A549 (cell line): ENCODE results near the gene CCDC136. TPM values are rescaled to one million over a fixed set of nuclear protein-coding genes. Genes with fewer than 3 reads are reported as not detected.

ENCODE experiments used
- ATAC-seq, 2 experiments: fragments of 200-7000 bp in 1 of 2; fragments of >200 bp in 1 of 2; cut with Nextera tagmentation in 1 of 2; cut with Tn5 transposase in 1 of 2; 3 replicates each; pipeline versions ENCODE4 v1.8.0 to v1.9.1; 2018 to 2020; ENCODE audit warnings: mild to moderate bottlenecking in 1 of 2, moderate library complexity in 1 of 2
- CTCF ChIA-PET: fragments of 300-600 bp; sonication (Branson Sonifier 250); formaldehyde crosslinking; extraction: SDS; loops from one replicate; lab custom pipeline; 2021; ENCODE audit warnings: antibody characterized with exemption, inconsistent platforms; lab: Yijun Ruan, JAX
- POLR2A ChIA-PET: fragments of 350-600 bp; formaldehyde crosslinking; extraction: SDS; loops from one replicate; lab custom pipeline; 2021; ENCODE audit warnings: antibody characterized with exemption, inconsistent platforms; lab: Yijun Ruan, JAX
- DNase-seq, 2 experiments: peaks; one replicate each; pipeline versions ENCODE4 v3.0.0 to v3.0.0-alpha.2; 2011 to 2016; ENCODE audit warnings: low read depth in 1 of 2, low spot score in 1 of 2
- FAIRE-seq: peaks from 2 replicates; lab custom pipeline; 2011; peaks lifted over from hg19 to GRCh38; lab: Jason Lieb, UNC
- H3K27ac ChIP-seq, 2 experiments: fragments of >200 bp; sonication (Bioruptor Twin); formaldehyde crosslinking; 3 replicates each; pipeline ENCODE4 v1.5.1; 2016 to 2017
- H3K4me1 ChIP-seq: fragments of >200 bp; sonication (Bioruptor Twin); formaldehyde crosslinking; 3 replicates; pipeline ENCODE4 v1.6.1; 2016
- H3K4me2 ChIP-seq: fragments of >200 bp; sonication (Bioruptor Twin); formaldehyde crosslinking; 3 replicates; pipeline ENCODE4 v1.6.1; 2016
- H3K4me3 ChIP-seq: fragments of >200 bp; sonication (Bioruptor Twin); formaldehyde crosslinking; 3 replicates; pipeline ENCODE4 v1.5.1; 2016
- H3K9me3 ChIP-seq: fragments of >200 bp; sonication (Bioruptor Twin); formaldehyde crosslinking; 3 replicates; pipeline ENCODE4 v1.6.1; 2016
- CBX2 ChIP-seq: fragments of 200-600 bp; sonication (generic); IDR thresholded peaks from 2 replicates; pipeline ENCODE4 v1.6.1; 2016; ENCODE audit warnings: low read depth, mild to moderate bottlenecking, borderline replicate concordance
- CEBPB ChIP-seq, 2 experiments: fragments of >200 bp in 1 of 2; sonication (Bioruptor Twin) in 1 of 2; formaldehyde crosslinking in 1 of 2; IDR thresholded peaks; 2 replicates each; pipeline ENCODE4 v1.6.1; 2012 to 2016
- CHD2 ChIP-seq: fragments of 150-350 bp; IDR thresholded peaks from 2 replicates; pipeline ENCODE4 v1.6.1; 2014; ENCODE audit warnings: low read length; ENCODE audit not compliant: partially characterized antibody
- ELK1 ChIP-seq: fragments of 150-350 bp; IDR thresholded peaks from 2 replicates; pipeline ENCODE4 v1.6.1; 2014; ENCODE audit warnings: low read depth, mild to moderate bottlenecking, low read length
- EP300 ChIP-seq, 2 experiments: fragments of >200 bp; sonication (Bioruptor Twin); formaldehyde crosslinking; IDR thresholded peaks; 2 replicates in 1 of 2; 3 replicates in 1 of 2; pipeline ENCODE4 v1.6.1; 2016 to 2017
- FOXS1 ChIP-seq: fragments of 250-450 bp; sonication (Bioruptor Pico); IDR thresholded peaks from 2 replicates; pipeline ENCODE4 v1.5.0; 2020; ENCODE audit warnings: mild to moderate bottlenecking, moderate library complexity
- HMGXB4 ChIP-seq: fragments of 250-450 bp; sonication (Bioruptor Pico); IDR thresholded peaks from 2 replicates; pipeline ENCODE4 v1.5.0; 2021; ENCODE audit warnings: mild to moderate bottlenecking, moderate library complexity, borderline replicate concordance
- JUN ChIP-seq, 2 experiments: fragments of >200 bp; sonication (Bioruptor Twin); formaldehyde crosslinking; IDR thresholded peaks; 2 replicates in 1 of 2; 3 replicates in 1 of 2; pipeline ENCODE4 v1.6.1; 2016 to 2017
- MYC ChIP-seq: IDR thresholded peaks from 2 replicates; pipeline ENCODE4 v1.6.1; 2012; ENCODE audit warnings: mild to moderate bottlenecking, inconsistent platforms, low read length, improper control_type of control experiment, borderline replicate concordance
- NR3C1 ChIP-seq: fragments of >200 bp; sonication (Bioruptor Twin); formaldehyde crosslinking; IDR thresholded peaks from 3 replicates; pipeline ENCODE4 v1.6.1; 2017
- PHF8 ChIP-seq: fragments of 200-600 bp; sonication (generic); IDR thresholded peaks from 2 replicates; pipeline ENCODE4 v1.6.1; 2016; ENCODE audit warnings: low read depth, mild to moderate bottlenecking, antibody characterized with exemption, moderate library complexity, borderline replicate concordance
- RAD21 ChIP-seq, 2 experiments: fragments of >200 bp in 1 of 2; sonication (Bioruptor Twin) in 1 of 2; formaldehyde crosslinking in 1 of 2; IDR thresholded peaks in 1 of 2; conservative IDR thresholded peaks in 1 of 2; 2 replicates in 1 of 2; 3 replicates in 1 of 2; pipeline ENCODE4 v1.6.1; 2012 to 2018; ENCODE audit warnings: inconsistent platforms in 1 of 2
- TP53 ChIP-seq: fragments of 250-450 bp; sonication (Bioruptor Pico); IDR thresholded peaks from 2 replicates; pipeline ENCODE4 v1.5.0; 2021; ENCODE audit warnings: mild to moderate bottlenecking, moderate library complexity
- ZC3H11A ChIP-seq: fragments of 450-650 bp; IDR thresholded peaks from 2 replicates; pipeline ENCODE4 v1.6.1; 2014; ENCODE audit warnings: antibody characterized with exemption, mild to moderate bottlenecking
- WGBS: methylation state at CpG from one replicate; pipeline ENCODE4 v1.1.6; 2017; ENCODE audit errors: missing lambda C conversion rate; 5-methylcytosine and 5-hydroxymethylcytosine counted together
- polyA minus RNA-seq: library from RNA; depleted of rRNA, polyadenylated mRNA; stranded (reverse); fragments of >200 nt; gene quantifications from 2 replicates; pipeline ENCODE4 v1.2.3, GENCODE V29; 2011; rRNA and poly(A)+ RNA removed
- polyA plus RNA-seq, 4 experiments: library from polyadenylated mRNA; depleted of rRNA in 3 of 4; stranded (reverse); fragments of >200 nt; fragmentation: RNase III in 1 of 4; extraction: RNeasy Plus Mini Kit Qiagen cat#74134 plus additional on column Dnase treatment in 1 of 4; gene quantifications; 2 replicates in 3 of 4; 3 replicates in 1 of 4; pipeline ENCODE4 v1.2.3, GENCODE V29; 2011 to 2017
- TF ChIP-seq, protein P1 (sequence below): fragments of >200 bp; sonication (Bioruptor Twin); formaldehyde crosslinking; IDR thresholded peaks from 3 replicates; pipeline ENCODE4 v1.6.1; 2016
- TF ChIP-seq, protein P2 (sequence below): fragments of >200 bp; sonication (Bioruptor Twin); formaldehyde crosslinking; IDR thresholded peaks from 3 replicates; pipeline ENCODE4 v1.5.1; 2016

The CCDC136 gene
- polyA plus RNA-seq (2011; rRNA removed): 5.4 and 5.6 TPM in 2 replicates
- polyA plus RNA-seq (2012; cell fraction: cytosol; rRNA removed): 1.7 and 1.8 TPM in 2 replicates
- polyA plus RNA-seq (2012; cell fraction: nucleus; rRNA removed): 4.9 and 5.3 TPM in 2 replicates
- polyA plus RNA-seq (2017; fragmentation: RNase III; extraction: RNeasy Plus Mini Kit Qiagen cat#74134 plus additional on column Dnase treatment): 3.6 to 7.3 TPM (median 4.7 TPM) in 3 replicates
- 5.0 and 6.4 TPM in 2 replicates for polyA minus RNA-seq

GRCh38 chr7:128791121-128791971, at the start of gene CCDC136:
CCDC136 (plus strand) TSS chr7:128791968; CDS start chr7:128792412, 444 bp downstream.
- Histone ChIP-seq H3K9me3 (no peaks in the 10 kb centered on the region), H3K4me1 (0 out of 3 replicates have a peak, but pooled peaks cover 9% of the 10 kb centered on the region), H3K4me2 (peak within 1 kb of the TSS; percentile 91), H3K4me3 (peak within 1 kb of the TSS; percentile 83), H3K27ac (peak within 1 kb of the TSS; percentile 77 to 92)
- FAIRE-seq: no peak
- ChIA-PET POLR2A (no interaction called here), CTCF (interaction anchor here (1.1 to 1.8 kb wide), 2 partner anchors 89 to 92 kb away, joined by 3 to 7 read pairs; no protein-coding TSS in a partner anchor)
- TF ChIP-seq CBX2: no peak
- peak; percentile 37; the same call in 1 of the 2 replicates for TF ChIP-seq PHF8
- TF ChIP-seq JUN (IDR thresholded peaks at IDR 0.05): no peak; a peak in 1 of 5 replicates
- no peak for TF ChIP-seq TP53 (CRISPR knock-in tag)
- TF ChIP-seq, protein P1, sequence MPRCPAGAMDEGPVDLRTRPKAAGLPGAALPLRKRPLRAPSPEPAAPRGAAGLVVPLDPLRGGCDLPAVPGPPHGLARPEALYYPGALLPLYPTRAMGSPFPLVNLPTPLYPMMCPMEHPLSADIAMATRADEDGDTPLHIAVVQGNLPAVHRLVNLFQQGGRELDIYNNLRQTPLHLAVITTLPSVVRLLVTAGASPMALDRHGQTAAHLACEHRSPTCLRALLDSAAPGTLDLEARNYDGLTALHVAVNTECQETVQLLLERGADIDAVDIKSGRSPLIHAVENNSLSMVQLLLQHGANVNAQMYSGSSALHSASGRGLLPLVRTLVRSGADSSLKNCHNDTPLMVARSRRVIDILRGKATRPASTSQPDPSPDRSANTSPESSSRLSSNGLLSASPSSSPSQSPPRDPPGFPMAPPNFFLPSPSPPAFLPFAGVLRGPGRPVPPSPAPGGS: no peak
- no peak for TF ChIP-seq HMGXB4 (CRISPR knock-in tag)
- TF ChIP-seq FOXS1 (CRISPR knock-in tag): no peak
- DNase-seq: peak; percentile 41 to 70
- ATAC-seq: peak; percentile 83 to 91
- WGBS: 4% methylated on average over 31 of the region's 80 CpGs

DNA sequence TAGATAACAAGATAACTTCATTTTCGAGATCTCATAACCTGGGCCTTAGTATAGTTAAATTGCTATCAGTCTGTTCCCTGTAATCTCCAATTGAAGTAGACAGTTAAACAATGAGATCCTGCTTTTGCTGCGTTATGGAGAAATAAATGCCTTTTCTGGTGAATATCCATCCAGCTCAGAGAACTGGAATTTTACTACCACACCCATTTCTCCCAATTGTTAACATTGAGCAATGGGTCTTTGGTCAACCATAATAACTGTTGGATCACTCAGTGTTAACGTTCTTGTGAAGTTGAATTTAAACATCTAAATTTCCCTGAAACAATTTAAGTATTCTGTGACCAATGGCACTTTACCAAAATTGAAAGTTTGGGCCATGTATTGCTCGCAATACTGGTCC, 49.6 kb upstream of the CCDC136 start:
- no peak overlapping the region for H3K27ac ChIP-seq
- H3K4me1 ChIP-seq: peaks cover 48% of the 10 kb centered on the region
- ATAC-seq: no peak
- DNase-seq: no peak
- POLR2A ChIA-PET: no interaction called here
- no peak for FAIRE-seq
- no peak overlapping the region for H3K4me3 ChIP-seq
- peak overlapping the region; percentile 89 for H3K4me2 ChIP-seq
- WGBS: 47% methylated on average over 4 of the region's 4 CpGs
- no peak for TF ChIP-seq MYC
- TF ChIP-seq CEBPB (IDR thresholded peaks at IDR 0.05): 0 out of 4 replicates have a peak, but pooled peaks have one; percentile 19 to 23
- CTCF ChIA-PET: interaction anchor here (0.8 to 1.3 kb wide), 3 partner anchors 10 to 138 kb away, joined by 3 to 5 read pairs (median 4); no protein-coding TSS in a partner anchor
- H3K9me3 ChIP-seq: no peaks in the 10 kb centered on the region

DNA sequence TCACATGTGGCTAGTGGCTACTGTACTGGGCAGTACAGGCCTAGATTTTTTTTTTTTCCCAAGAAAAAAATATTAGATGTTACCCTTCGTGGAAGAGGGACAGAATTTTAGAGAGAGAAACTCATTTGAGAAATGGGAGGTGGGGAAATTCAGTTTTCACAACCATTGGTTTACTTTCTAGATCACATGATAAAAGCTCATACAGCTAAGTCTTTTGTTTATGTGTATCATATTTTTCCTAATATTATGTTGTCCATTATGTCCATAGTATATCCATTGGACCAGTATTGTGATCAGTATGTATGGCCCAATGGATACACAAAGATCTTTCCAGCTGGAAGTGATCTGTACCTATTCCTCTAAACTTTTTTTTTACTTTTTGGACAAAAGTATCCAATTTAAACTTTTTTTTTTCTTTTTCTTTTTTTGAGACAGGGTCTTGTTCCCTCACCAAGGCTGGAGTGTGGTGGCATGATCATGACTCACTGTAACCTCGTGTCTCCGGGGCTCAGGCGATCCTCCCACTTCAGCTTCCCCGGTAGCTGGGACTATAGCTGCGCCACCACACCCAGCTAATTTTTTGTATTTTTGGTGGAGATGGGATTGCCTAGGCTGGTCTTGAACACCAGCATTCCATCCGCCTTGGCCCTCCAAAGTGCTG, 48.5 kb upstream of the CCDC136 start:
- WGBS: 94% methylated on average over 7 of the region's 7 CpGs
- Histone ChIP-seq H3K27ac (no peak overlapping the region), H3K4me1 (peaks cover 45% of the 10 kb centered on the region), H3K9me3 (no peaks in the 10 kb centered on the region), H3K4me3 (no peak overlapping the region), H3K4me2 (no peak overlapping the region; the same call in 2 of the 3 replicates)
- ChIA-PET CTCF (interaction anchor here (0.9 kb wide), 1 partner anchor 137 kb away, joined by 3 read pairs; no protein-coding TSS in a partner anchor), POLR2A (interaction anchor here (0.7 to 1.8 kb wide), 2 partner anchors 12 to 157 kb away, joined by 3 to 4 read pairs; no protein-coding TSS in a partner anchor)
- TF ChIP-seq RAD21 (conservative IDR thresholded peaks at IDR 0.05 in 1 of 2, IDR thresholded peaks at IDR 0.05 in 1 of 2): no peak
- no peak for TF ChIP-seq ZC3H11A
- TF ChIP-seq NR3C1: no peak
- TF ChIP-seq ELK1: no peak
- TF ChIP-seq, protein P2, sequence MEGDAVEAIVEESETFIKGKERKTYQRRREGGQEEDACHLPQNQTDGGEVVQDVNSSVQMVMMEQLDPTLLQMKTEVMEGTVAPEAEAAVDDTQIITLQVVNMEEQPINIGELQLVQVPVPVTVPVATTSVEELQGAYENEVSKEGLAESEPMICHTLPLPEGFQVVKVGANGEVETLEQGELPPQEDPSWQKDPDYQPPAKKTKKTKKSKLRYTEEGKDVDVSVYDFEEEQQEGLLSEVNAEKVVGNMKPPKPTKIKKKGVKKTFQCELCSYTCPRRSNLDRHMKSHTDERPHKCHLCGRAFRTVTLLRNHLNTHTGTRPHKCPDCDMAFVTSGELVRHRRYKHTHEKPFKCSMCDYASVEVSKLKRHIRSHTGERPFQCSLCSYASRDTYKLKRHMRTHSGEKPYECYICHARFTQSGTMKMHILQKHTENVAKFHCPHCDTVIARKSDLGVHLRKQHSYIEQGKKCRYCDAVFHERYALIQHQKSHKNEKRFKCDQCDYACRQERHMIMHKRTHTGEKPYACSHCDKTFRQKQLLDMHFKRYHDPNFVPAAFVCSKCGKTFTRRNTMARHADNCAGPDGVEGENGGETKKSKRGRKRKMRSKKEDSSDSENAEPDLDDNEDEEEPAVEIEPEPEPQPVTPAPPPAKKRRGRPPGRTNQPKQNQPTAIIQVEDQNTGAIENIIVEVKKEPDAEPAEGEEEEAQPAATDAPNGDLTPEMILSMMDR: no peak
- no peak for TF ChIP-seq MYC
- TF ChIP-seq CHD2: no peak
- TF ChIP-seq EP300 (IDR thresholded peaks at IDR 0.05): no peak
- no peak for FAIRE-seq
- no peak for DNase-seq
- no peak for ATAC-seq
